Amniotic stem cell (primary cell): ENCODE measurements around the gene GJA3.

ENCODE experiments used
- DNase-seq: peaks from one replicate; lab custom pipeline; 2025; lab: John Stamatoyannopoulos, UW

Gene GJA3

GRCh38 chr13:20127562-20128458 is 33.0 kb downstream of the GJA3 start:
- DNase-seq = no peak

- DNase-seq = no peak
These were observed 33.6 kb downstream of the GJA3 start for GRCh38 chr13:20127262-20127561.

- no peak for DNase-seq
These were observed 34.2 kb downstream of the GJA3 start for GRCh38 chr13:20126541-20127261.

DNA sequence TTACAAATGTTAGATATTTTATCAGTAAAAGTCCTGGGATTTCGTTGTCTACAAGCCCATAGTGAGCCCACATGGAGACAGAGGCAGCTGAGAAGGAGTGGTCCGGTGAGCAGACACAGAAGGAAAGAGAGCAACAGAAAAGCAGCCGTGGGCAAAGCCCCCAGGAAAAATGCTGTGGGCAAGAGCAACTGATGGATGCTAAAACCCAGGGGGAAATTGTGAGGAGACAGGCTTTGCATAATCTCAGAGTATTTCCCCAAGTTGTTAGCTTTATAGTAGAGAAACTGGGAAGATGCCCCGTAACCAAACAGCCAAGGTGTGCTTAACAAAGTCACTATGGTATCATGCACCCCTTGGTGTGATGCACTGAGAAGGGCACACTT is 35.1 kb downstream of the GJA3 start:
- no peak for DNase-seq

GRCh38 chr13:20125129-20125782 is 35.6 kb downstream of the GJA3 start:
- no peak for DNase-seq

- no peak for DNase-seq
These were observed 36.5 kb downstream of the GJA3 start for GRCh38 chr13:20124303-20124702.

DNA sequence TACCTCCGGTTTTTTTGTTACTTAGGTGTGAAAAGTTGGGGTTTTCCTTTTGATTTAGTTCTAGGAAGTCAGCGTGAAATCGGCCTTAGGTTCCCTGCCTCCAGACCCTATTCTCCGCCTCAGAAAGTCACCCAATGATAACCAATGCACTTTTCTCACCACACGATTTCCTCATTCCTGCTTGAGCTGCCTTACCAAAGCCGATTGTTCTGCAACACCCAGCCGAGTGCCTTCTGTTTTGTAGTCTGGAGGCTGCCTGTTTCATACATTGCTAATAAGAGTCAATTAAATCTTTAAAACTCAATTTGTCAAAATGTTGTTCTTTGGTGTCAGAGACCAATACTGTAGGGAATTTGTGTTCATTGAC is 39.7 kb downstream of the GJA3 start:
- DNase-seq = no peak

DNA sequence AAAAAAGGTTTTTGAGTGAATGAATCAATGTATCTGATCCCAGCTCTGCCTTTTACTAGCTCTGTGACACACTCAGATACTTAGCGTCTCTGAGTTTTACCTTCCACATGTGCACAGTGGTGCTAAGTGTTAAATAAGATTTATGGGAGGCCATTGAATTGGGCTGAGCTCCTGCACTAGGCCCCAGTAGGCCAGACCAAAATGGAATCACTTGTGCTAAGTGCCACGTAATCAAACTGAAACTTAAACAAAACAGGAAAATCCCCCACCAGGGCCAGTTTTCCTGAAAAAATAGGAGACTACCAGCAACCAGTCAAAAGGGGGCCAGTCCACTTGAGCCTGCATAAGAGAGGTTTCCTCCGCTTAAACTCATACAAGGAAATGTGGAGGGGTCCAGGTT is 40.9 kb downstream of the GJA3 start:
- no peak for DNase-seq

DNA sequence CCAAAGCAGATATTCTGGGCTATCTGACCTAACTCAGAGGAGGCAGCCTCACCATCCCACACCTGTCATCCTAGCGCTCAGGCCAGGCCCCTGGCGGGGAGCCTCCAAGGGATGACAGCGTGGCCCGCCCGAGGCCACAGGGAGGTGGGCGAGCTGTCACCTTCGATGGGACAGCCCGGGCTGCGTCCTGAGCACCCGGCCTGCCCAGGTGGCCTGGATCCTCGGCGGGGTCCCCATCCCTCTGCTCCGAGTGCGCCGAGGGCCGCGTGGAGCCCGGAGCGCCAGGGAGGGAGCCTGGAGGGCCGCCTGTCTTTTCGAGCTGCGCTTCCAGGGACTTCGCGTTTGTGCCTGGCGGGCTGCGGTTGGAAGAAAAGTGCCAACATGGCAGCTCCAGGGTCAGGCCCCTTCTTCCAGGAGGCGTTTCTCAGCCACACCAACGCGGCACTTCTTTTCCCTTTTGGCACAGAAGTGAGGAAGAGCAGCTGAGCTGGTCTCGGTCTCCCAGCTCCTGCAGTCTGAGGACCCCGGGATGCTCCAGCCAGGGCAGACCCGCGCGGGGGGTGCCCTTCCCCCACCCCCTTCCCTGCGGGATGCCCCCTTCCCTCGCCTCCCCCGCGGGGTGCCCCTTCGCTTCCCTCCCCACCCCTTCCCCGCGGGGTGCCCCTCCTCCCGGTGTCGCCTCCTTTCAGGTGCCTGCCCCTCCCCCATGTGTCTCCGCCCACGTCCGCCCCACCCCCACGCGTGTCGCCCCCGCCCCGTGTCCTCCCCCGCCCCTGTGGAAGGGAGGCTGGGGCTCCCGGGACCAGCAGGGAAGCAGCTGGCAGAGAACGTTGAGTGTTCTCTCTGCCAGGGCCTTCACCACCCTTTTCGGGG is 42.3 kb downstream of the GJA3 start:
- DNase-seq = no peak

GRCh38 chr13:20116213-20116612 is 44.6 kb downstream of the GJA3 start:
- DNase-seq = no peak

DNA sequence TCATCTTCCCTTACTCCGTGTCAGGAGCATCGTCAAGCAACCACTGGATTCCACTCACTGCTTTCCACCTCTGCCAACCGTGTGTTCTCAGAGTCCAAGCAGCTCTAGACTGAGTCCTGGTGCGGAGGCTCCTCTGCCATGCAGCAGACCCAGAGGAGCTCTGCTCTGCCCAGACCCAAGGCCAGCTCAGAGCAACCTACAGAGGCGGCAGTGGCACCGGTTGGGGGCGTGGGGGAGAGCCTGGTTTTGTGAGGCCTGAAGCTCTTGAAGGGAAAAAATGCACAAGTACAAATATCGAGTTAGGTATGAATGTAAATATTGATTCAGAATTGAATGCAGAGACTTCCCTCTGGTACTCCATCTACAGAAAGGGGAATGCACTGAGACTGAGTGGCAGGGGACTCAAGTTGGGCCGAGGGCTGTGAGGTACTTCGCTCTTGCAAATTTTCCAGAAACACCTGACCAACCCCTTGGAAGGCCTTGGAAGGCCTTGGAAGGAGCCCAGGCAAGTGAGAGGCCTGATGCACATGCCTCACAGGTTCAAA is 46.7 kb downstream of the GJA3 start:
- DNase-seq = no peak

- DNase-seq = no peak
These were observed 51.8 kb downstream of the GJA3 start for GRCh38 chr13:20109037-20109436.

DNA sequence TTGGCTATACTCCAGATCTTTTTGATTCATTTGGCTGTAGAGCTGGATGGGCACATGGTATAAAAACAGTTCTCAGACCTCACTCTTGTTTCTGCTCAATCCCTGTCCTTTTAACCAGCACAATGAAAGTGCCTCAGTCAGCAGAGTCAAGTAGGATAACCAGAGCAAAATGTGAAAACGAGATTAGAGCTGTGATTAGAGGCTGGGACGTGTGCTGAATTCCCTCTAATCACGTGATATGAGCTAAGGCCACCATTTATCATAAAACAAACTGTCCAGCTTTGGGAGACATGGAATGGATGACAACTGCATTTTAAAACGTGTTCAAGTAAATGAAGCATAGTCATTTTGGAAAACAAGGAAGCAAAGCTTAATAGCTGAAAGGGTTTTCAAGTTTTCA is 54.1 kb downstream of the GJA3 start:
- no peak for DNase-seq

DNA sequence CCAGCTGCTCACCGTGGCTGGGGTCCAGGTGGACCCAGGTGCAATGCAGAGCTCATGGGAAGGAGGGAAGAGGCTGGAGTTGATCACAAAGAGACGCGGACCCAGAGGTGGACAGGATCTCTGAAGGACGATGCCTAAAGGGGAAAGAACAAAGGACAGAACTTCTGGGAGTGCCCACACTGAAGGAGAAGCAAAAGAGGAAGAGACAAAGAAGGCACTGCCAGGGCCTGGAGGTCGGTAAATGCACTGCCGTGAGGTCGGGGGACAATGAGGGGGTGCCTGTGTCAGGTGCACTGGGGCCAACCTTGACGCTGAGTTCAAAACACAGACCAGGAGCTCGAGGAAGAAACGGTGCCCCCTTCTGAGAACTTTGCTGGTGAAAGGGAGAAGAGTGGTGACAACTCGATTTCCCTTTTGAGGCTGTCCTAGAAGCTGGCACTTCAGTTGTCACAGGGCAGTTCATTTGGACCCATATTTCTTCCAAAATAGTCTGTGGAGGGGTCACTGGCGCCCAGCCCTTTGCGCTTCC is 55.6 kb downstream of the GJA3 start:
- no peak for DNase-seq

GRCh38 chr13:20102525-20103180 is 58.2 kb downstream of the GJA3 start:
- DNase-seq = no peak

DNA sequence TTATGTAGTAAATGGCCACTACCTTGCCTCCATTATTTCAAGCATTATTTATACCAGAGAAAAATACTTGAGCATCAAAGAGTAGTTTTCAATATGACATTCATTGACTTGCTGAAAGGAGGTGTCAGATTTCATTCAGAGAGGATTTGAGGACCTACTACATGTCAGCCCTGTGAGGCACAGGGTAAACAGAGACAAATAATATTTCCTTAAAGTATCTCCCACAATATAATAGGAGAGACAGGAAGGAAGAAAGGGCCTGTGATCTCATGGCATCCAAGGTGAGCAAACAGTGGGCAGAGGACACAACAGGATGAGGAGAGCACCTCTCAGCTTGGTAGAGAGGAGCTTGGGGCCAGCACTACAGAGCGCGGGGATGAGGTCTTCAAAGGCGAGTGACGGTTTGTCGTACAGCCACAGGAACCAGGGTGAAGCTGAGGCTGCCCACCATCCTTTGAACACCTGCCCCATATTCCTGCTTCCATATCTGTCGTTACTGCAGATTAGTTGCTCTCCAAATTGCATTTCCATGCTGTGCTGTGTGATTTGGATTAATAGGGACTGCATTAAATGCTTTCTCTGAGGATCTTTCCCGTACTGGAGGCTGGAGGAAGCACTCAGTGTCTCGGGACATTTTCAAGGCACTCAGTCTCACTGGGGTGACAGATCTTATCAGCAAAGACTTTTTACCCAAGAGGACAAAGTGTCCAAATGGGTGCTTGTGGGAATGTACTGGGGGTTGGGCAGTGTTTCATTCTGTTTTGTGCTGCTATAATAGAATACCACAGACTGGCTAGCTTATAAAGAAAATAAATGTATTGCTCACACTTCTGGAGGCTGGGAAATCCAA is 59.2 kb downstream of the GJA3 start:
- DNase-seq = no peak

DNA sequence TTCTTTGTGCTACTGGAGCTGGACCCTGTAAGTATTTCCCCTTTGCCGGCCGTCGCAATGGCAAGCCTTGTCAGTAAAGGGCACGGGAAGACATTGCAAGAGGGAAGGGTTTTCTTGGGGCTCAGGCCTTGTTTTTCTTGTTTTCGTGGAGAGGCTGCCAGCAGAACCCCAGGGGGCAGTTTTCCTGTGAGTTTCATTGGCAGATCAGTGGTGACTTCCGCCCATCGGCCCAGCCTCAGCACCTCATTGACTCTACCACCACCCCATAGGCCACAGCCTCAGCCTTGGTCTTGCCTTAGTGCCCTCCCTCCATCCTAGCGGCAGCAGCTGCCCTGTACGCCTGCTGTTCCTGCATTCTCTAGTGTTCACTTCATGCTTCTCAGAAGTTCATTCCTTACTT is 61.5 kb downstream of the GJA3 start:
- no peak for DNase-seq

GRCh38 chr13:20093951-20094350 is 66.9 kb downstream of the GJA3 start:
- no peak for DNase-seq

GRCh38 chr13:20090349-20090748 is 70.5 kb downstream of the GJA3 start:
- DNase-seq = no peak
